GM12801 (cell line): ENCODE results near the gene SPATA6.

ENCODE experiments used
- CTCF ChIP-seq: IDR thresholded peaks from one replicate; pipeline ENCODE4 v1.5.1; 2011; ENCODE audit warnings: control low read depth; ENCODE audit not compliant: insufficient read length; ENCODE audit errors: extremely low read depth

SPATA6 gene

DNA sequence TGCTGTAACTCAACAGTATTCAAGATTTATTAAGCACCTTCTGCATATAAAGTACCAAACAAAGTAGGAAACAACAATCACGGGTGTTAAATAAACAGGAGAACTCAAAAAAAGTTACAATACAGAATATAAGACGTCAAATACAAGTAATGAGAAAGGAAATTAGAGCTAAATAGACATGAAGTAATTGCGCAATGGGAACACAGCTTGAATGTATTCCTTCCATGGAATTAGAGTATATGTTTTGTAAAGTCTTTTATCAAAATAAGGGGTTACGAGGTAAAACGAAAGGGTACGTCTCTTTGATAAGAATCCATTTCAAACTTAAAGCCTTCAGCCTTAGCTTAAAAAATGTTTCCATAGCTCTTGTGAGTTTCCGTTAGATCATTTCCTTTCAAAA is 109.1 kb downstream of the SPATA6 start:
- no peak for TF ChIP-seq CTCF

- TF ChIP-seq CTCF, result no peak
Measured at GRCh38 chr1:48356901-48357300, 115.1 kb downstream of the SPATA6 start.

DNA sequence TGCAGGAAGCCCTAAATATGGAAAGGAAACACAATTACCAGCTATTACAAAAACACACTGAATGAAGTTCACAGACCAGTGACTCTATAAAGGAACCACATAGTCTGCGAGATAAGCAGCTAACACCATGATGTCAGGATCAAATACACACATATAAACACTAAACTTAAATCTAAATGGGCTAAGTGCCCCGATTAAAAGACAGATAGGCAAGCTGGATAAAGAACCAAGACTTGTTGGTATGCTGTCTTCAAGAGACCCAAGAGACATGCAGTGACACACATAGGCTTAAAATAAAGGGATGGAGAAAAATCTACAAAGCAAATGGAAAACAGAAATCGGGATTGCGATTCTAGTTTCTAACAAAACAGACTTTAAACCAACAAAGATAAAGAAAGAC is 127.6 kb downstream of the SPATA6 start:
- no peak for TF ChIP-seq CTCF

- TF ChIP-seq CTCF, result no peak
Measured at GRCh38 chr1:48341221-48341620, 130.8 kb downstream of the SPATA6 start.

- TF ChIP-seq CTCF, result no peak
Measured at GRCh38 chr1:48338257-48338656, 133.7 kb downstream of the SPATA6 start.

GRCh38 chr1:48333316-48333715 is 138.7 kb downstream of the SPATA6 start:
- no peak for TF ChIP-seq CTCF

DNA sequence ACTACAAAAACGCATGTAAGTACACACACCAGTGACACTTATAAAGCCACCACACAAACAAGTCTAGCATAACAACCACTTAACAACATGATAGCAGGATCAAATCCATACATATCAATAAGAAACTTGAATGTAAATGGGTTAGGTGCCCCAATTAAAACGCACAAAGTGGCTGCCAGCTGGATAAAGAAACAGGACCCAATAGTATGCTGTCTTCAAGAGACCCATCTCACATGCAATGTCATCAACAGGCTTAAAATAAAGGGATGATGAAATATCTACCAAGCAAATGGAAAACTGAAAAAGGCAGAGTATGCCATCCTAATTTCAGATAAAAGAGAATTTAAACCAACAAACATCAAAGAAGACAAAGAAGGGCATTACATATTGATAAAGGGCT is 139.9 kb downstream of the SPATA6 start:
- no peak for TF ChIP-seq CTCF

- TF ChIP-seq CTCF, result no peak
Measured at GRCh38 chr1:48329905-48330304, 142.1 kb downstream of the SPATA6 start.
